Midbrain (tissue), 1 donor: ENCODE data around the gene SKAP1.

Source experiments
- DNase-seq: peaks from one replicate; lab custom pipeline; 2025; lab: John Stamatoyannopoulos, UW

SKAP1 gene

GRCh38 chr17:48174833-48175523, 255.0 kb downstream of the SKAP1 start:
- DNase-seq, result no peak

- no peak for DNase-seq
These were observed 256.6 kb downstream of the SKAP1 start for GRCh38 chr17:48173191-48173984.

- no peak for DNase-seq
These were observed 260.1 kb downstream of the SKAP1 start for GRCh38 chr17:48169926-48170325.

- DNase-seq, result no peak
These were observed 266.2 kb downstream of the SKAP1 start for GRCh38 chr17:48163809-48164208.

- no peak for DNase-seq
These were observed 267.0 kb downstream of the SKAP1 start for GRCh38 chr17:48162946-48163506.

GRCh38 chr17:48162306-48162934, 267.6 kb downstream of the SKAP1 start:
- no peak for DNase-seq

- DNase-seq, result no peak
These were observed 268.7 kb downstream of the SKAP1 start for GRCh38 chr17:48161127-48161905.

- no peak for DNase-seq
These were observed 269.6 kb downstream of the SKAP1 start for GRCh38 chr17:48160177-48161081.

- DNase-seq, result no peak
These were observed 270.8 kb downstream of the SKAP1 start for GRCh38 chr17:48159232-48159631.

- no peak for DNase-seq
These were observed 274.0 kb downstream of the SKAP1 start for GRCh38 chr17:48155889-48156611.

GRCh38 chr17:48153691-48154358, 276.2 kb downstream of the SKAP1 start:
- DNase-seq, result no peak

- DNase-seq, result no peak
These were observed 277.7 kb downstream of the SKAP1 start for GRCh38 chr17:48152289-48152688.

- DNase-seq, result no peak
These were observed 278.8 kb downstream of the SKAP1 start for GRCh38 chr17:48151220-48151619.

GRCh38 chr17:48150597-48151001, 279.4 kb downstream of the SKAP1 start:
- DNase-seq, result no peak

- no peak for DNase-seq
These were observed 280.1 kb downstream of the SKAP1 start for GRCh38 chr17:48149787-48150463.

GRCh38 chr17:48148854-48149786, 280.9 kb downstream of the SKAP1 start:
- no peak for DNase-seq

- DNase-seq, result no peak
These were observed 281.8 kb downstream of the SKAP1 start for GRCh38 chr17:48148029-48148770.
